SK-N-MC (cell line): Measurements from ENCODE around the gene APBA2.

Experiments used
- DNase-seq: peaks from one replicate; pipeline ENCODE4 v3.0.0-alpha.2; 2011; ENCODE audit warnings: low read depth, low spot score
- H3K27ac ChIP-seq: fragments of 200-600 bp; sonication (generic); 2 replicates; pipeline ENCODE4 v1.5.1; 2016; ENCODE audit warnings: mixed run types
- H3K36me3 ChIP-seq: fragments of 200-600 bp; sonication (generic); 2 replicates; pipeline ENCODE4 v1.6.1; 2017; ENCODE audit warnings: antibody characterized with exemption, low read length, mixed read lengths; ENCODE audit not compliant: insufficient read depth
- H3K4me3 ChIP-seq: fragments of 200-600 bp; sonication (generic); 2 replicates; pipeline ENCODE4 v1.5.1; 2016
- H3K9ac ChIP-seq: fragments of 200-600 bp; sonication (generic); 2 replicates; pipeline ENCODE4 v1.8.0; 2017; ENCODE audit warnings: mixed run types, mixed read lengths; ENCODE audit not compliant: insufficient read length
- H3K9me3 ChIP-seq: fragments of 200-600 bp; sonication (generic); 2 replicates; pipeline ENCODE4 v1.6.1; 2017; ENCODE audit warnings: low read depth, mild to moderate bottlenecking, antibody characterized with exemption, low read length, moderate library complexity, mixed read lengths
- EZH2 ChIP-seq: fragments of 200-600 bp; sonication (generic); IDR thresholded peaks from one replicate; pipeline ENCODE4 v1.6.1; 2017; ENCODE audit warnings: antibody characterized with exemption
- FOXP2 ChIP-seq: optimal IDR thresholded peaks from 2 replicates; pipeline ENCODE3; 2011; ENCODE audit warnings: mild to moderate bottlenecking, moderate library complexity; ENCODE audit not compliant: insufficient read depth; ENCODE audit errors: extremely low read length, control extremely low read depth
- POLR2AphosphoS5 ChIP-seq: IDR thresholded peaks from 2 replicates; pipeline ENCODE4 v1.6.1; 2012; ENCODE audit warnings: mild to moderate bottlenecking, low read depth, low read length, borderline replicate concordance

The APBA2 gene

GRCh38 chr15:28922707-28923012, 36.9 kb downstream of the APBA2 start:
- DNase-seq = no peak
- H3K9me3 ChIP-seq = no peaks in the 10 kb centered on the region
- H3K9ac ChIP-seq = no peak overlapping the region
- no peaks in the 10 kb centered on the region for H3K36me3 ChIP-seq
- H3K27ac ChIP-seq = no peak overlapping the region
- H3K4me3 ChIP-seq = no peak overlapping the region
- TF ChIP-seq EZH2 (no peak), FOXP2 (no peak), POLR2AphosphoS5 (no peak)

- no peak for DNase-seq
- no peak overlapping the region for H3K4me3 ChIP-seq
- H3K36me3 ChIP-seq = no peaks in the 10 kb centered on the region
- H3K9me3 ChIP-seq = no peaks in the 10 kb centered on the region
- H3K27ac ChIP-seq = no peak overlapping the region
- no peak for TF ChIP-seq EZH2
- TF ChIP-seq POLR2AphosphoS5 = no peak
- no peak overlapping the region for H3K9ac ChIP-seq
Measured at GRCh38 chr15:28923726-28924280, 38.0 kb downstream of the APBA2 start.

GRCh38 chr15:28927043-28927442, 41.3 kb downstream of the APBA2 start:
- H3K27ac ChIP-seq = no peak overlapping the region
- no peak for DNase-seq

GRCh38 chr15:28929200-28929599, 43.4 kb downstream of the APBA2 start:
- TF ChIP-seq FOXP2 (no peak), EZH2 (no peak), POLR2AphosphoS5 (no peak)
- Histone ChIP-seq H3K36me3 (no peaks in the 10 kb centered on the region), H3K9me3 (no peaks in the 10 kb centered on the region), H3K9ac (no peak overlapping the region), H3K4me3 (no peak overlapping the region), H3K27ac (no peak overlapping the region)
- no peak for DNase-seq

More at GRCh38 chr15:28927043-28927442, 41.3 kb downstream of the APBA2 start:
- Histone ChIP-seq H3K9me3 (no peaks in the 10 kb centered on the region), H3K9ac (no peak overlapping the region), H3K36me3 (no peaks in the 10 kb centered on the region), H3K4me3 (no peak overlapping the region)
- TF ChIP-seq EZH2 = no peak

GRCh38 chr15:28930011-28930410, 44.2 kb downstream of the APBA2 start:
- H3K4me3 ChIP-seq = no peak overlapping the region
- no peak for DNase-seq
- no peaks in the 10 kb centered on the region for H3K36me3 ChIP-seq
- TF ChIP-seq FOXP2 = no peak
- no peak for TF ChIP-seq POLR2AphosphoS5
- TF ChIP-seq EZH2 = no peak
- no peak overlapping the region for H3K27ac ChIP-seq
- H3K9ac ChIP-seq = no peak overlapping the region
- H3K9me3 ChIP-seq = no peaks in the 10 kb centered on the region

- no peak overlapping the region for H3K27ac ChIP-seq
- H3K9me3 ChIP-seq = no peaks in the 10 kb centered on the region
- TF ChIP-seq FOXP2 (no peak), POLR2AphosphoS5 (no peak), EZH2 (no peak)
- H3K9ac ChIP-seq = no peak overlapping the region
- no peaks in the 10 kb centered on the region for H3K36me3 ChIP-seq
- DNase-seq = no peak
- no peak overlapping the region for H3K4me3 ChIP-seq
Measured at GRCh38 chr15:28930476-28931291, 44.9 kb downstream of the APBA2 start.

GRCh38 chr15:28931828-28932227, 46.1 kb downstream of the APBA2 start:
- Histone ChIP-seq H3K4me3 (no peak overlapping the region), H3K36me3 (no peaks in the 10 kb centered on the region)

GRCh38 chr15:28932361-28932760, 46.6 kb downstream of the APBA2 start:
- TF ChIP-seq POLR2AphosphoS5 (no peak), FOXP2 (no peak), EZH2 (no peak)
- H3K9me3 ChIP-seq = no peaks in the 10 kb centered on the region
- no peak overlapping the region for H3K9ac ChIP-seq
- DNase-seq = no peak
- no peak overlapping the region for H3K4me3 ChIP-seq
- H3K36me3 ChIP-seq = no peaks in the 10 kb centered on the region
- no peak overlapping the region for H3K27ac ChIP-seq

More at GRCh38 chr15:28931828-28932227, 46.1 kb downstream of the APBA2 start:
- Histone ChIP-seq H3K9ac (no peak overlapping the region), H3K9me3 (no peaks in the 10 kb centered on the region), H3K27ac (no peak overlapping the region)
- TF ChIP-seq FOXP2 (no peak), POLR2AphosphoS5 (no peak), EZH2 (no peak)
- DNase-seq = no peak

- no peak for DNase-seq
- Histone ChIP-seq H3K9ac (no peak overlapping the region), H3K4me3 (no peak overlapping the region), H3K36me3 (no peaks in the 10 kb centered on the region), H3K9me3 (no peaks in the 10 kb centered on the region), H3K27ac (no peak overlapping the region)
- TF ChIP-seq EZH2 = no peak
- no peak for TF ChIP-seq POLR2AphosphoS5
- TF ChIP-seq FOXP2 = no peak
Measured at GRCh38 chr15:28933710-28934445, 48.1 kb downstream of the APBA2 start.
